Lung (tissue), 12 donors: ENCODE data around the gene MN1. TPM values are rescaled to one million over a fixed set of nuclear protein-coding genes. Genes with fewer than 3 reads are reported as not detected.

Source experiments
- ATAC-seq: fragments of 200-7000 bp; cut with Tn5 transposase; one replicate; pipeline ENCODE4 v1.9.1; 2020; ENCODE audit warnings: moderate number of reproducible peaks; ENCODE audit not compliant: insufficient read depth, low FRiP score
- DNase-seq, 3 donors: peaks; one replicate each; pipeline ENCODE4 v3.0.0-alpha.2; 2013 to 2017
- H3K27ac ChIP-seq, 2 donors: one replicate each; pipeline ENCODE4 v1.5.1; 2013; ENCODE audit warnings: mild to moderate bottlenecking in 2 of 2, moderate library complexity in 2 of 2, control low read depth in 1 of 2, inconsistent platforms in 1 of 2, low read depth in 1 of 2, low read length in 1 of 2
- H3K27me3 ChIP-seq, 3 donors: one replicate each; pipeline ENCODE4 v1.5.1; 2013; ENCODE audit warnings: low read length in 2 of 3; ENCODE audit not compliant: control insufficient read depth in 3 of 3, insufficient read depth in 3 of 3
- H3K36me3 ChIP-seq, 4 donors: one replicate each; pipeline ENCODE4 v1.5.1; 2013; ENCODE audit warnings: low read length in 4 of 4, mild to moderate bottlenecking in 1 of 4, moderate library complexity in 1 of 4; ENCODE audit not compliant: control insufficient read depth in 4 of 4, insufficient read depth in 4 of 4
- H3K4me1 ChIP-seq, 5 donors: one replicate each; pipeline ENCODE4 v1.5.1; 2013; ENCODE audit warnings: low read length in 5 of 5, mild to moderate bottlenecking in 2 of 5, moderate library complexity in 1 of 5; ENCODE audit not compliant: control insufficient read depth in 5 of 5, insufficient read depth in 5 of 5
- H3K4me3 ChIP-seq: one replicate; pipeline ENCODE4 v1.5.1; 2013; ENCODE audit warnings: mild to moderate bottlenecking, control low read depth, moderate library complexity
- H3K9ac ChIP-seq, 2 donors: one replicate each; pipeline ENCODE4 v1.5.1; 2013; ENCODE audit warnings: low read length in 2 of 2, control low read depth in 1 of 2; ENCODE audit not compliant: insufficient read depth in 1 of 2
- H3K9me3 ChIP-seq, 4 donors: one replicate each; pipeline ENCODE4 v1.5.1; 2013; ENCODE audit warnings: low read length in 3 of 4, mild to moderate bottlenecking in 1 of 4, moderate library complexity in 1 of 4; ENCODE audit not compliant: control insufficient read depth in 4 of 4, insufficient read depth in 3 of 4
- WGBS, 2 donors: extraction: QIAGEN DNeasy Blood & Tissue Kit; methylation state at CpG; one replicate each; pipeline ENCODE4 v1.1.7; 2013; 5-methylcytosine and 5-hydroxymethylcytosine counted together
- polyA plus RNA-seq, 2 donors: library from polyadenylated mRNA; stranded (reverse); fragments of 200-250 nt; gene quantifications; one replicate each; pipeline ENCODE4 v1.2.1, GENCODE V29; 2013
- total RNA-seq, 2 donors: library from RNA; depleted of rRNA in 1 of 2; stranded (reverse); fragments of >200 nt in 1 of 2; gene quantifications; one replicate each; pipeline ENCODE4 v1.2.1, GENCODE V29; 2014 to 2021
- TF ChIP-seq, protein P1 (sequence below): IDR thresholded peaks from 2 replicates; pipeline ENCODE4 v1.5.1; 2012; ENCODE audit warnings: mild to moderate bottlenecking; ENCODE audit errors: control extremely low read depth, extremely low read depth
- donor health status: control.
- donor health status: control.
- donor health status: Bipolar disorder and iron deficiency.
- donor health status: healthy.
- donor health status: DM: yes; HTN: yes; CAD: no.

Gene MN1
- total and polyA plus RNA-seq, 4 donors: 2.4 to 6.5 (median 3.6) TPM

GRCh38 chr22:27776650-27776958 lies 25.0 kb downstream of the MN1 start:
- 29 to 32% methylated on average over 8 of the region's 8 CpGs for WGBS, 2 donors
- DNase-seq (no peak), ATAC-seq (no peak)
- Histone ChIP-seq H3K36me3 (no peaks in the 10 kb centered on the region), H3K4me3 (no peak overlapping the region), H3K9ac (no peak overlapping the region), H3K4me1 (peaks cover 0 to 15% (median 10%) of the 10 kb centered on the region in 5 donors), H3K27ac (peak overlapping the region in 1 of 2 donors; percentile 4), H3K9me3 (peaks cover 0 to 3% (median under 1%) of the 10 kb centered on the region in 4 donors), H3K27me3 (no peaks in the 10 kb centered on the region)
- TF ChIP-seq, protein P1, sequence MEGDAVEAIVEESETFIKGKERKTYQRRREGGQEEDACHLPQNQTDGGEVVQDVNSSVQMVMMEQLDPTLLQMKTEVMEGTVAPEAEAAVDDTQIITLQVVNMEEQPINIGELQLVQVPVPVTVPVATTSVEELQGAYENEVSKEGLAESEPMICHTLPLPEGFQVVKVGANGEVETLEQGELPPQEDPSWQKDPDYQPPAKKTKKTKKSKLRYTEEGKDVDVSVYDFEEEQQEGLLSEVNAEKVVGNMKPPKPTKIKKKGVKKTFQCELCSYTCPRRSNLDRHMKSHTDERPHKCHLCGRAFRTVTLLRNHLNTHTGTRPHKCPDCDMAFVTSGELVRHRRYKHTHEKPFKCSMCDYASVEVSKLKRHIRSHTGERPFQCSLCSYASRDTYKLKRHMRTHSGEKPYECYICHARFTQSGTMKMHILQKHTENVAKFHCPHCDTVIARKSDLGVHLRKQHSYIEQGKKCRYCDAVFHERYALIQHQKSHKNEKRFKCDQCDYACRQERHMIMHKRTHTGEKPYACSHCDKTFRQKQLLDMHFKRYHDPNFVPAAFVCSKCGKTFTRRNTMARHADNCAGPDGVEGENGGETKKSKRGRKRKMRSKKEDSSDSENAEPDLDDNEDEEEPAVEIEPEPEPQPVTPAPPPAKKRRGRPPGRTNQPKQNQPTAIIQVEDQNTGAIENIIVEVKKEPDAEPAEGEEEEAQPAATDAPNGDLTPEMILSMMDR: no peak

GRCh38 chr22:27775758-27776649 lies 25.6 kb downstream of the MN1 start:
- H3K27me3 ChIP-seq: no peaks in the 10 kb centered on the region
- no peaks in the 10 kb centered on the region for H3K36me3 ChIP-seq
- no peak overlapping the region for H3K9ac ChIP-seq
- 15 to 22% methylated on average over 17 of the region's 17 CpGs for WGBS, 2 donors
- H3K4me1 ChIP-seq: peaks cover 0 to 15% (median 10%) of the 10 kb centered on the region in 5 donors
- DNase-seq (no peak), ATAC-seq (no peak)
- TF ChIP-seq, protein P1: no peak
- H3K9me3 ChIP-seq: peaks cover 0 to 3% (median under 1%) of the 10 kb centered on the region in 4 donors
- no peak overlapping the region for H3K27ac ChIP-seq
- H3K4me3 ChIP-seq: no peak overlapping the region

DNA sequence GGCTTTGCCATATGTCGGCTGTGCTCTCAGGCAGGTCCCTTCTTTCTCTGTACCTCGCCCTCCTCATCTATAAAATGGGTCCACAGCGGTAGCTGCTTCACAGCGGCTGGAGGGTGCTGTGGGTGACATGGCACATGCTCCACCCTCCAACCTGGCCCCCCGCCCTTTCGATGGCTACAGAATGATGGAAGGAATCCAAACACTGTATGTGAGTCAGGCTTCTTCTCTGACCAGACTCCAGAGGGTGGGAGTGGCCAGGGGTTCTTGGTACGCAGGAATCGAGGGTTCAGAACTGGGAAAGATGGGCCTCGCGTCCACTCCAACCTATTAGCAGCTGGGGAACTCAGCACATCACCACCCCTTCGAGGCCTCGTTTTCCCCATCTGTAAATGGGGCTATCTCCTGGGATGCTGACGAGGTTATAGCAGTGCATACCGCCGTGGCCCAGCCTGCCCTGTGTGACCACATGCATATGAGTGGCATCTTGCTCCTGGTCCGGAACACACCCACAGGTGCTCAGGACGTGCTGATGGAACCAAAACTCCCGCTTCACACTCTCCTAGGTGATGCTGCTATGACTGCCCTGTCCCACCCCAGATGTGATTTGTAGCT lies 26.4 kb downstream of the MN1 start:
- Histone ChIP-seq H3K4me3 (no peak overlapping the region), H3K27me3 (no peaks in the 10 kb centered on the region), H3K36me3 (no peaks in the 10 kb centered on the region), H3K9ac (no peak overlapping the region), H3K9me3 (peaks cover 0 to 2% (median 0%) of the 10 kb centered on the region in 4 donors), H3K27ac (no peak overlapping the region), H3K4me1 (peaks cover 0 to 15% (median 10%) of the 10 kb centered on the region in 5 donors)
- no peak for ATAC-seq
- WGBS, 2 donors: 85% methylated on average over 18 of the region's 18 CpGs
- no peak for DNase-seq
- TF ChIP-seq, protein P1: no peak
